Subcutaneous adipose tissue (tissue), 4 donors: ENCODE results near the gene CLDN24. TPM values are rescaled to one million over a fixed set of nuclear protein-coding genes. Genes with fewer than 3 reads are reported as not detected.

Experiments
- CTCF ChIP-seq: fragments of 450-650 bp; IDR thresholded peaks from one replicate; pipeline ENCODE4 v1.5.1; 2016; ENCODE audit warnings: low read depth, mild to moderate bottlenecking, control low read depth, antibody characterized with exemption, moderate library complexity
- total RNA-seq, 4 donors: library from RNA; depleted of rRNA; stranded (reverse); fragments of >200 nt; gene quantifications; one replicate each; pipeline ENCODE4 v1.1.0, GENCODE V29; 2016

Gene CLDN24
- total RNA-seq, 4 donors from 2014 or later = 1.5 TPM; not detected in 3

- TF ChIP-seq CTCF = no peak
Measured at GRCh38 chr4:183327827-183328226, 5.6 kb upstream of the CLDN24 start.

GRCh38 chr4:183326853-183327252 lies 4.6 kb upstream of the CLDN24 start:
- TF ChIP-seq CTCF = no peak

- no peak for TF ChIP-seq CTCF
Measured at GRCh38 chr4:183324619-183325018, 2.4 kb upstream of the CLDN24 start.

- no peak for TF ChIP-seq CTCF
Measured at GRCh38 chr4:183323295-183323694, 1.1 kb upstream of the CLDN24 start.

GRCh38 chr4:183321516-183321915 lies 710 bp downstream of the CLDN24 start:
- TF ChIP-seq CTCF = no peak

GRCh38 chr4:183321079-183321478 lies 1.1 kb downstream of the CLDN24 start:
- no peak for TF ChIP-seq CTCF

GRCh38 chr4:183320211-183321059 lies 1.8 kb downstream of the CLDN24 start, which contains the start of gene CLDN22:
CLDN22 (minus strand) TSS chr4:183320276; CDS start chr4:183320218, 58 bp downstream.
- no peak for TF ChIP-seq CTCF
